Peyer's patch (tissue), 4 donors: Measurements from ENCODE around the gene GPR149.
A peak's percentile ranks its signal among the peaks of the same experiment; 100 is the strongest.

ENCODE experiments used
- POLR2A ChIP-seq, 2 donors: fragments of 450-650 bp; IDR thresholded peaks; one replicate each; pipeline ENCODE4 v1.5.1; 2017; ENCODE audit warnings: antibody characterized with exemption in 2 of 2, mild to moderate bottlenecking in 2 of 2, moderate library complexity in 2 of 2
- TF ChIP-seq, protein P1 (sequence below), 6 experiments: fragments of 450-650 bp in 4 of 6; fragments of 200-600 bp in 2 of 6; sonication (generic) in 1 of 6; IDR thresholded peaks; one replicate each; pipeline ENCODE4 v1.5.1; 2017 to 2019; ENCODE audit warnings: antibody characterized with exemption in 6 of 6, mild to moderate bottlenecking in 3 of 6, moderate library complexity in 1 of 6

DNA sequence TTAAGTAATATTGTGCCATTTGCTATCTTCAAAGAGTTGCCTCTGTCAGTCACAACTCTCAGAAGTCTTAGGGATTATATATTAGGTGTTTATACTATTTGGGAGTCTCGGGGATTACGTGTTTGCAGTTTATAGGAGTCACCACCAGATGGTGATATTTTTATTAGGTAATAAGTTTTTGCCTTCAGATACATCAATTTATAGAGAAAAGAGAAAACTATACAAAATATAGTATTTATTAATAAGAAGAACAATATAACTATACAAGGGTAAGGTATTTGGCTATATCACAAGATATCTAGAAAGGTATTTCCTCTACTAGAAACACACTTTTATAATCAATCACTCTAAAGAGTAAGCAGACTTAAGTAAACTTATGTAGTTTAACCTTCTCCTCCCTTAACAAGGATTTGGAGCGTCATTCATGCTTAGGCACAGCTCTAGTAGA is 95.0 kb downstream of the GPR149 start:
- TF ChIP-seq, protein P1, sequence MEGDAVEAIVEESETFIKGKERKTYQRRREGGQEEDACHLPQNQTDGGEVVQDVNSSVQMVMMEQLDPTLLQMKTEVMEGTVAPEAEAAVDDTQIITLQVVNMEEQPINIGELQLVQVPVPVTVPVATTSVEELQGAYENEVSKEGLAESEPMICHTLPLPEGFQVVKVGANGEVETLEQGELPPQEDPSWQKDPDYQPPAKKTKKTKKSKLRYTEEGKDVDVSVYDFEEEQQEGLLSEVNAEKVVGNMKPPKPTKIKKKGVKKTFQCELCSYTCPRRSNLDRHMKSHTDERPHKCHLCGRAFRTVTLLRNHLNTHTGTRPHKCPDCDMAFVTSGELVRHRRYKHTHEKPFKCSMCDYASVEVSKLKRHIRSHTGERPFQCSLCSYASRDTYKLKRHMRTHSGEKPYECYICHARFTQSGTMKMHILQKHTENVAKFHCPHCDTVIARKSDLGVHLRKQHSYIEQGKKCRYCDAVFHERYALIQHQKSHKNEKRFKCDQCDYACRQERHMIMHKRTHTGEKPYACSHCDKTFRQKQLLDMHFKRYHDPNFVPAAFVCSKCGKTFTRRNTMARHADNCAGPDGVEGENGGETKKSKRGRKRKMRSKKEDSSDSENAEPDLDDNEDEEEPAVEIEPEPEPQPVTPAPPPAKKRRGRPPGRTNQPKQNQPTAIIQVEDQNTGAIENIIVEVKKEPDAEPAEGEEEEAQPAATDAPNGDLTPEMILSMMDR (IDR thresholded peaks at IDR 0.05): peak; percentile 16 to 67 (median 46)
- TF ChIP-seq POLR2A (IDR thresholded peaks at IDR 0.05): no peak
